Measurements from ENCODE around the gene ZNRF3. TPM values are rescaled to one million over a fixed set of nuclear protein-coding genes. Genes with fewer than 3 reads are reported as not detected.

ZNRF3 gene
- total and polyA plus RNA-seq, 2 experiments from 2014 or later, result 0.56 to 3.9 TPM

DNA sequence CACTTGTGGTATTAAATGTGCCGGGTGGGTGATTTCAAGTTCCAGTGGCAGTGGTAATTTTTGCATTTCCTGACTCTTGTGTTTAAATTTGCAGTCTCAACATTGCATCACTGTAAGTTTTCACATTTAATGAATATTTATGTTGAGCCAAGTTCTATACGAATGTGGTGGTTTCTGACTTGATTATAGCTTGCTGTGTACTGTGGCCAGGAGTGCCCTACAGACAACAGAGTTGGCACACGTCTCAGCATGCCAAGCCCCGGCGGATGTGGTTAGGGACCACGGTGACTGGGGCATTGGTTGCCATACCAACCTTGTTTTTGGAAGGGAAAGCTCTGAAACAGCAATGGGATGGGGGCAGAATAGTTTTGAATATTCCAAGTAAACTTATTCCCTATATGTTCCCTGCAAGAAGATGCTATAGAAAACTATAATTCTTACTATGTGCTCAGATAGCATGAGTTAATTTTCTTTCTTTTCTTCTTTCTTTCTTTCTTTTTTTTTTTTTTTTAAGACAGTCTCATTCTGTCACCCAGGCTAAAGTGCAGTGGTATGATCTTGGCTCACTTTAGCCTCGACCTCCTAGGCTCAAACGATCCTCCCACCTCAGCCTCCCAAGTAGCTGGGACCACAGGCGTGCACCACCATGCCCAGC lies 16.0 kb downstream of the ZNRF3 start:
- Histone ChIP-seq H3K9me2 (ENCODE audit: insufficient read depth) (no peaks in the 10 kb centered on the region), H3K27me3 (replicated peaks; ENCODE audit: insufficient read depth) (no peaks in the 10 kb centered on the region), H3K4me2 (ENCODE audit: unreplicated experiment) (no peak overlapping the region), H3K9me3 (ENCODE audit: low read depth) (no peaks in the 10 kb centered on the region), H3F3A (ENCODE audit: insufficient read depth) (no peaks in the 10 kb centered on the region), H3K79me2 (ENCODE audit: insufficient read depth) (0 out of 2 replicates have a peak, but pooled peaks cover 10% of the 10 kb centered on the region), H3K9ac (no peak overlapping the region), H3K27ac (no peak overlapping the region), H3K36me3 (ENCODE audit: low read depth) (no peaks in the 10 kb centered on the region), H3K4me3 (no peak overlapping the region), H3K4me1 (ENCODE audit: insufficient read depth) (peaks cover 4% of the 10 kb centered on the region), H2AFZ (no peak overlapping the region), H4K20me1 (ENCODE audit: insufficient read depth) (no peaks in the 10 kb centered on the region)
- DNase-seq, result no peak
- in situ Hi-C loops (cut with MboI), result no loop called here
- 91 to 96% methylated on average over 9 of the region's 9 CpGs for WGBS, 2 experiments (ENCODE audit: low coverage in 1 of 2, low lambda C conversion rate in 2 of 2, missing lambda C conversion rate in 2 of 2)
- TF ChIP-seq EZH2phosphoT487 (IDR thresholded peaks at IDR 0.05; ENCODE audit: insufficient read depth, low read depth), result no peak
- no peak for TF ChIP-seq EZH2 (IDR thresholded peaks at IDR 0.05; ENCODE audit: insufficient read depth, poor library complexity, severe bottlenecking)

DNA sequence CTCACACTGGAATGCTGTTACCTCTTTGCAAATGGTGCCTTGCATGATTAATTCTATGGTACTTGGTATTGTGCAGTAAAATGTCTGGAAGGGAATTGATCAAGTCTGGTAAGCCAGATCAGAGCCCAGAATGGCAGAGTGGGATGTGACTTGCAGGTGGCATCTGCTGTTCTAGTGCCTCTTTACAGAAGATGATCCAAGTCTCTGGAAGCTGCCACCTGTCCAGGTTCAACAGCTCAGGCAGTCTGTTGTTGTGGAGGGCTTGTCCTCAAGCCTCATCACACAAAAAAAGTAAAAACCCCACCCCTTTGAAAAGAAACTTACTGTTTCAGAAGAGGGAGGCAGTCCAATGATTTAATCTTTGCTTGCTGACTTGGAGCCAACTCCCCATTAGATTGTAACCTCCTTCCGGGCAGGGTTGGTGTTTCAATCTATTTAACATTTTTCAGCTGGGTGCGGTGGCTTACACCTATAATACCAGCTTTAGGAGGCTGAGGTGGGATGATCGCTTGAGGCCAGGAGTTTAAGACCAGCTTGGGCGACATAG lies 17.1 kb downstream of the ZNRF3 start:
- H3K27ac ChIP-seq, result no peak overlapping the region
- H3K9me2 ChIP-seq (ENCODE audit: insufficient read depth), result no peaks in the 10 kb centered on the region
- WGBS, 2 experiments (ENCODE audit: low coverage in 1 of 2, low lambda C conversion rate in 2 of 2, missing lambda C conversion rate in 2 of 2), result 96 to 97% methylated on average over 4 of the region's 4 CpGs
- no peak for DNase-seq
- no peaks in the 10 kb centered on the region for H3K27me3 ChIP-seq (replicated peaks; ENCODE audit: insufficient read depth)
- no peak overlapping the region for H3K4me2 ChIP-seq (ENCODE audit: unreplicated experiment)
- no peaks in the 10 kb centered on the region for H4K20me1 ChIP-seq (ENCODE audit: insufficient read depth)
- no peak overlapping the region for H3K4me3 ChIP-seq
- in situ Hi-C loops (cut with MboI), result no loop called here
- H3K9ac ChIP-seq, result no peak overlapping the region
- no peaks in the 10 kb centered on the region for H3K9me3 ChIP-seq (ENCODE audit: low read depth)
- no peaks in the 10 kb centered on the region for H3F3A ChIP-seq (ENCODE audit: insufficient read depth)
- H3K36me3 ChIP-seq (ENCODE audit: low read depth), result no peaks in the 10 kb centered on the region
- no peak overlapping the region for H2AFZ ChIP-seq
- no peak for TF ChIP-seq EZH2phosphoT487 (IDR thresholded peaks at IDR 0.05; ENCODE audit: insufficient read depth, low read depth)
- TF ChIP-seq EZH2 (IDR thresholded peaks at IDR 0.05; ENCODE audit: insufficient read depth, poor library complexity, severe bottlenecking), result no peak
- 0 out of 2 replicates have a peak, but pooled peaks cover 4% of the 10 kb centered on the region for H3K79me2 ChIP-seq (ENCODE audit: insufficient read depth)
- peaks cover 8% of the 10 kb centered on the region for H3K4me1 ChIP-seq (ENCODE audit: insufficient read depth)

DNA sequence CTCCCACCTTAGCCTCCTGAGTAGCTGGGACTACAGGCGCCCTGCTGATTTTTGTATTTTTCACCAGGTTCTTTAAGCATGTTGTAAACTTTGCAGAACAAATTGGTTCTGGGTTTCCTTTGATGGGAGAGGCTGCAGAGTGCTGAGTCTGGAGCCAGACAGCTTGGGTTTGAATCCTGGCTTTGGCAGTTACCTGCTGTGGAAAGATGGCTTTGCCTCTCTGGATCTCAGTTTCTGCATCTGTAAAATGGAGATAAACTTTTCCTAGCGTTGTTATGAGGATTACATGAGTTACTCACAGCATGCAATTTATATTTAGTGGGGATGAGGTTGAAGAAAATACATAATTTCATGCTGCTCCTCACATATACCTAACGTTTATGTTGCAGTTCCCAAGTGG lies 19.1 kb downstream of the ZNRF3 start:
- Histone ChIP-seq H3F3A (ENCODE audit: insufficient read depth) (no peaks in the 10 kb centered on the region), H3K4me1 (ENCODE audit: insufficient read depth) (peaks cover 8% of the 10 kb centered on the region), H3K4me3 (no peak overlapping the region), H3K27ac (no peak overlapping the region), H3K27me3 (replicated peaks; ENCODE audit: insufficient read depth) (no peaks in the 10 kb centered on the region), H3K9me3 (ENCODE audit: low read depth) (no peaks in the 10 kb centered on the region), H3K9me2 (ENCODE audit: insufficient read depth) (no peaks in the 10 kb centered on the region), H3K36me3 (ENCODE audit: low read depth) (no peaks in the 10 kb centered on the region), H3K79me2 (ENCODE audit: insufficient read depth) (no peaks in the 10 kb centered on the region; the same call in 1 of the 2 replicates), H3K9ac (no peak overlapping the region), H2AFZ (no peak overlapping the region), H4K20me1 (ENCODE audit: insufficient read depth) (no peaks in the 10 kb centered on the region), H3K4me2 (ENCODE audit: unreplicated experiment) (no peak overlapping the region)
- DNase-seq, result no peak
- 96 to 99% methylated on average over 3 of the region's 3 CpGs for WGBS, 2 experiments (ENCODE audit: low coverage in 1 of 2, low lambda C conversion rate in 2 of 2, missing lambda C conversion rate in 2 of 2)
- in situ Hi-C loops (cut with MboI), result no loop called here
- TF ChIP-seq EZH2 (IDR thresholded peaks at IDR 0.05; ENCODE audit: insufficient read depth, poor library complexity, severe bottlenecking) (no peak), EZH2phosphoT487 (IDR thresholded peaks at IDR 0.05; ENCODE audit: insufficient read depth, low read depth) (no peak)

DNA sequence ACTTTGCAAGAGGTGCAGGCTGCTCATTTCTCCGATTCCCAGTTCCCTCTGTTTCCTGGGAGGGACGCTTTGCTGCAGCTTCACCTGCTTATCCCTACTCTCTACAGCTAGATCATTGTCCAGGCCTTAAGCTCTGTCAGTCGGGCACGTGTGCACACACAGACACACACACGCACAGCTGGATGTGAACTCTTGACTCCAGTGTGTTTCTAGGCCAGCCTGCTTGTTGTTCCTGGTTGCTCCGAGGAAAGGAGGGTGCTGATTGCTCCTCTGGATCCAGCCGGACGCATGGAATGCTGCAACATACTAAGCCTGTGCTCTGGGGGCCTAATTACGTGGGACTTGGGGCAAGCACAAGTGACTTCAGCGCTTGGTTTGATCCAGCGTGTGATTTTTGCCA lies 19.7 kb downstream of the ZNRF3 start:
- 91 to 92% methylated on average over 11 of the region's 11 CpGs for WGBS, 2 experiments (ENCODE audit: low coverage in 1 of 2, low lambda C conversion rate in 2 of 2, missing lambda C conversion rate in 2 of 2)
- TF ChIP-seq EZH2 (IDR thresholded peaks at IDR 0.05; ENCODE audit: insufficient read depth, poor library complexity, severe bottlenecking), result no peak
- TF ChIP-seq EZH2phosphoT487 (IDR thresholded peaks at IDR 0.05; ENCODE audit: insufficient read depth, low read depth), result no peak
- H3F3A ChIP-seq (ENCODE audit: insufficient read depth), result no peaks in the 10 kb centered on the region
- peaks cover 8% of the 10 kb centered on the region for H3K4me1 ChIP-seq (ENCODE audit: insufficient read depth)
- H3K9me2 ChIP-seq (ENCODE audit: insufficient read depth), result no peaks in the 10 kb centered on the region
- no peaks in the 10 kb centered on the region for H4K20me1 ChIP-seq (ENCODE audit: insufficient read depth)
- no peak overlapping the region for H3K9ac ChIP-seq
- H3K4me3 ChIP-seq, result no peak overlapping the region
- H3K27me3 ChIP-seq (replicated peaks; ENCODE audit: insufficient read depth), result no peaks in the 10 kb centered on the region
- H3K9me3 ChIP-seq (ENCODE audit: low read depth), result no peaks in the 10 kb centered on the region
- peaks cover 5% of the 10 kb centered on the region; the same call in 1 of the 2 replicates for H3K79me2 ChIP-seq (ENCODE audit: insufficient read depth)
- in situ Hi-C loops (cut with MboI), result no loop called here
- no peak overlapping the region for H2AFZ ChIP-seq
- no peaks in the 10 kb centered on the region for H3K36me3 ChIP-seq (ENCODE audit: low read depth)
- DNase-seq, result no peak
- H3K4me2 ChIP-seq (ENCODE audit: unreplicated experiment), result no peak overlapping the region
- no peak overlapping the region for H3K27ac ChIP-seq
